OCI-LY7 (cell line): Measurements from ENCODE around the gene C1orf167. TPM values are rescaled to one million over a fixed set of nuclear protein-coding genes. Genes with fewer than 3 reads are reported as not detected.

Experiments
- BruUV-seq: library from RNA; stranded (reverse); fragments of 400-500 nt; replicated peaks from 2 replicates; lab custom pipeline; 2021; lab: Mats Ljungman, UMichigan
- CTCF ChIA-PET: fragments of 300-600 bp; sonication (Branson Sonifier 250); formaldehyde crosslinking; loops from one replicate; lab custom pipeline; 2022; ENCODE audit warnings: antibody characterized with exemption; ENCODE audit not compliant: unreplicated experiment; lab: Charles Lee
- POLR2A ChIA-PET: fragments of 300-600 bp; sonication (Branson Sonifier 250); formaldehyde crosslinking; loops from one replicate; lab custom pipeline; 2022; ENCODE audit warnings: antibody characterized with exemption; lab: Charles Lee
- DNase-seq: peaks from one replicate; pipeline ENCODE4 v3.0.0-alpha.2; 2015; ENCODE audit warnings: low spot score
- H2AFZ ChIP-seq: fragments of 200-600 bp; sonication (generic), shearing (Covaris generic); 2 replicates; pipeline ENCODE4 v1.6.1; 2014; ENCODE audit warnings: mild to moderate bottlenecking, antibody characterized with exemption, low read length, moderate library complexity
- H3K27ac ChIP-seq: fragments of 200-600 bp; sonication (generic); 2 replicates; pipeline ENCODE4 v1.5.1; 2014; ENCODE audit warnings: mixed run types, low read depth, mild to moderate bottlenecking, moderate library complexity, low read length, inconsistent platforms; ENCODE audit not compliant: poor library complexity, severe bottlenecking
- H3K36me3 ChIP-seq: fragments of 200-600 bp; sonication (generic); 2 replicates; pipeline ENCODE4 v1.6.1; 2014; ENCODE audit warnings: mild to moderate bottlenecking, antibody characterized with exemption, low read length, moderate library complexity, mixed read lengths; ENCODE audit not compliant: insufficient read depth
- H3K4me1 ChIP-seq: fragments of 200-600 bp; sonication (generic); 2 replicates; pipeline ENCODE4 v1.5.1; 2014; ENCODE audit warnings: mild to moderate bottlenecking, low read length; ENCODE audit not compliant: insufficient read depth, poor library complexity, severe bottlenecking
- H3K4me2 ChIP-seq: fragments of 200-600 bp; sonication (generic); 2 replicates; pipeline ENCODE4 v1.6.1; 2014; ENCODE audit warnings: mild to moderate bottlenecking, low read length
- H3K4me3 ChIP-seq: fragments of 200-600 bp; sonication (generic); 2 replicates; pipeline ENCODE4 v1.5.1; 2014; ENCODE audit warnings: mild to moderate bottlenecking, low read depth, low read length; ENCODE audit not compliant: poor library complexity, severe bottlenecking
- H3K79me2 ChIP-seq: fragments of 200-600 bp; sonication (generic); 2 replicates; pipeline ENCODE4 v1.6.1; 2016; ENCODE audit warnings: low read depth, mild to moderate bottlenecking, low read length, moderate library complexity, mixed read lengths; ENCODE audit not compliant: insufficient read depth
- H3K9me2 ChIP-seq: fragments of 200-600 bp; sonication (generic); 2 replicates; pipeline ENCODE4 v1.6.1; 2016; ENCODE audit warnings: mild to moderate bottlenecking, low read length, mixed read lengths; ENCODE audit not compliant: insufficient read depth
- H3K9me3 ChIP-seq: fragments of 200-600 bp; sonication (generic); 2 replicates; pipeline ENCODE4 v1.6.1; 2014; ENCODE audit warnings: mild to moderate bottlenecking, mixed run types, low read length, mixed read lengths
- H4K20me1 ChIP-seq: fragments of 200-600 bp; sonication (generic); 2 replicates; pipeline ENCODE4 v1.6.1; 2014; ENCODE audit warnings: mild to moderate bottlenecking, antibody characterized with exemption, low read length, moderate library complexity, mixed read lengths; ENCODE audit not compliant: insufficient read depth
- EZH2phosphoT487 ChIP-seq: fragments of 200-600 bp; sonication (generic); IDR thresholded peaks from 2 replicates; pipeline ENCODE4 v1.6.1; 2018; ENCODE audit warnings: low read depth, borderline replicate concordance, mild to moderate bottlenecking, mixed run types, antibody characterized with exemption, low read length, moderate library complexity, mixed read lengths
- intact Hi-C: fragments of 100-400 bp; cut with micrococcal nuclease; formaldehyde crosslinking; loops from one replicate; pipeline ENCODE4 v1.10.0; 2022; ENCODE audit not compliant: unreplicated experiment
- total RNA-seq, 2 experiments: library from RNA; depleted of rRNA in 1 of 2; stranded (reverse); fragments of >200 nt in 1 of 2; shearing (Covaris generic) in 1 of 2; gene quantifications; 2 replicates each; pipeline ENCODE4 v1.2.3, GENCODE V29; 2014 to 2022
- TF ChIP-seq, protein P1 (sequence below): fragments of 200-600 bp; sonication (generic); conservative IDR thresholded peaks from 2 replicates; pipeline ENCODE4 v1.5.1; 2014; ENCODE audit warnings: mild to moderate bottlenecking, antibody characterized with exemption, low read length, moderate library complexity, mixed read lengths

The C1orf167 gene
- total RNA-seq, 2 experiments from 2014 or later = 1.7 to 4.2 TPM

DNA sequence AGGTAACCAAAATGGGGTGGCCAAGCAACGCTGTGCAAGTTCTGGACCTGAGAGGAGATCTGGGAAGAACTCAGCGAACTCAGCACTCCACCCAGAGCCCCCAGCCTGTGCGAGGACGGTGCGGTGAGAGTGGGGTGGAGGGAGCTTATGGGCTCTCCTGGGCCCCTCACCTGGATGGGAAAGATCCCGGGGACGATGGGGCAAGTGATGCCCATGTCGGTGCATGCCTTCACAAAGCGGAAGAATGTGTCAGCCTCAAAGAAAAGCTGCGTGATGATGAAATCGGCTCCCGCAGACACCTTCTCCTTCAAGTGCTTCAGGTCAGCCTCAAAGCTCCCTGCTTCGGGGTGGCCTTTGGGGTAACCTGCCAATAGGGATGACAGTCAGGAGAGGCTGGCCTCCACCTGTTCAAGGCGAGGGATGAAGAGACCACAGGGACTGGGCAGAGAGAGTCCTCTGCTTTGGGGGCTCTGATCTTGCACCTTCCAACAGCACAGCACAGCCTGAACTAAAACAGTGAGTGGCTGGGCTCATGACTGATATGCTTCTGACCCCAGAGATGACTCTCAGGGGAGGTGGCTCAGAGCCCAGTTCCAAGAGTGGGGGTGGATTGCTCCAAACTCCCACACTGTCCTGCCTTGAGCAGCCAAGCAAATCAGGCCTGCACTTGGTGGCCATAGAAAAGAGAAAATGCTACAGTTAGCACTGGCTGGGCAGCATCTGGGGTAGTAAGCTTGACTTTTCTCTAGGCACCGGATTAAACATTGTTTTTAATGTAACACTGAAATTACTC, 34.2 kb downstream of the C1orf167 start:
- CTCF ChIA-PET = interaction anchor here (0.6 kb wide), 1 partner anchor 78 kb away, joined by 4 read pairs; no protein-coding TSS in a partner anchor
- H3K4me2 ChIP-seq = no peak overlapping the region
- H3K9me3 ChIP-seq = no peaks in the 10 kb centered on the region
- H3K27ac ChIP-seq = no peak overlapping the region
- H2AFZ ChIP-seq = no peak overlapping the region
- no peaks in the 10 kb centered on the region for H3K4me1 ChIP-seq
- POLR2A ChIA-PET = interaction anchor here (0.7 to 1.1 kb wide), 2 partner anchors 16 to 24 kb away, joined by 3 read pairs; no protein-coding TSS in a partner anchor
- H3K79me2 ChIP-seq = no peaks in the 10 kb centered on the region
- TF ChIP-seq, protein P1, sequence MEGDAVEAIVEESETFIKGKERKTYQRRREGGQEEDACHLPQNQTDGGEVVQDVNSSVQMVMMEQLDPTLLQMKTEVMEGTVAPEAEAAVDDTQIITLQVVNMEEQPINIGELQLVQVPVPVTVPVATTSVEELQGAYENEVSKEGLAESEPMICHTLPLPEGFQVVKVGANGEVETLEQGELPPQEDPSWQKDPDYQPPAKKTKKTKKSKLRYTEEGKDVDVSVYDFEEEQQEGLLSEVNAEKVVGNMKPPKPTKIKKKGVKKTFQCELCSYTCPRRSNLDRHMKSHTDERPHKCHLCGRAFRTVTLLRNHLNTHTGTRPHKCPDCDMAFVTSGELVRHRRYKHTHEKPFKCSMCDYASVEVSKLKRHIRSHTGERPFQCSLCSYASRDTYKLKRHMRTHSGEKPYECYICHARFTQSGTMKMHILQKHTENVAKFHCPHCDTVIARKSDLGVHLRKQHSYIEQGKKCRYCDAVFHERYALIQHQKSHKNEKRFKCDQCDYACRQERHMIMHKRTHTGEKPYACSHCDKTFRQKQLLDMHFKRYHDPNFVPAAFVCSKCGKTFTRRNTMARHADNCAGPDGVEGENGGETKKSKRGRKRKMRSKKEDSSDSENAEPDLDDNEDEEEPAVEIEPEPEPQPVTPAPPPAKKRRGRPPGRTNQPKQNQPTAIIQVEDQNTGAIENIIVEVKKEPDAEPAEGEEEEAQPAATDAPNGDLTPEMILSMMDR = no peak
- TF ChIP-seq EZH2phosphoT487 = no peak
- intact Hi-C loops = no loop called here
- BruUV-seq = no TSS peak
- peaks cover 71% of the 10 kb centered on the region for H3K36me3 ChIP-seq
- no peak for DNase-seq
- no peaks in the 10 kb centered on the region for H4K20me1 ChIP-seq
- H3K4me3 ChIP-seq = no peak overlapping the region
- no peaks in the 10 kb centered on the region for H3K9me2 ChIP-seq

DNA sequence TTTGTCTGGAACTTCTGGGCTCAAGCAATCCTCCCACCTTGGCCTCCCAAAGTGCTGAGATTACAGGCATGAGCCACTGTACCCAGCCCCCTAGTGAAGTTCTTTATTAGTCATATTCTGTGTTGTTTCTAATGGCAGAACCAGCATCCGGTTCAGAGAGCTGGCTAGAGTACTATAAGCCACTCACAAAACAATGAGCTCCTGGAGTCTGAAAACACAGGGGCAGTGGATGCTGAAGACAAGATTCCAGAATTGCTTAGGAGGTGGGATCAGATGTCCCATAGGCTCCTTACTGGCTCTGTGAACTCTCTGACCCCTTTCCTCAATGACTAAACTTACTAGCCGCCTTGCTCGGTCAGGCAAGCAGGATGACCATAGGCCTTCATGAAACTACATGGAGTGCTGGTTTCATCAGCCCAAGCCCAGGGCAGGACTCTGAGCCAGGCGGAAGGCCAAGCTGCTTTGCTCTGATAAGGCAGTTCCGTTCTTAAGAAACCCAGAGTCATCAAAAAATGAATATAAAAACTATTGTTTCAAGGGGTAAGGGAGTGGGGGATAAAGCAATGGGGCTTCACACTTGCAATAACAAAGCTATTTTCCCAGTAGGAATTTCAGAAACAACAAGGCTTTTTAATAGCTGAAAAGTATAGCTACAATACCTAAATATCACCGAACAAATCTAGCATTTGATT, 35.7 kb downstream of the C1orf167 start:
- H3K79me2 ChIP-seq = peaks cover 8% of the 10 kb centered on the region; the same call in 1 of the 2 replicates
- H3K36me3 ChIP-seq = peaks cover 78% of the 10 kb centered on the region
- no peak overlapping the region for H3K27ac ChIP-seq
- CTCF ChIA-PET = no interaction called here
- BruUV-seq = no TSS peak
- H3K4me2 ChIP-seq = no peak overlapping the region
- no peaks in the 10 kb centered on the region for H3K9me2 ChIP-seq
- TF ChIP-seq, protein P1 = no peak
- no peak for TF ChIP-seq EZH2phosphoT487
- intact Hi-C loops = no loop called here
- no peak overlapping the region for H3K4me3 ChIP-seq
- no peak overlapping the region for H2AFZ ChIP-seq
- H3K4me1 ChIP-seq = peaks cover 8% of the 10 kb centered on the region
- no peak for DNase-seq
- no peaks in the 10 kb centered on the region for H3K9me3 ChIP-seq
- H4K20me1 ChIP-seq = no peaks in the 10 kb centered on the region
- POLR2A ChIA-PET = interaction anchor here (0.6 to 1.3 kb wide), 2 partner anchors 12 to 37 kb away, joined by 3 to 4 read pairs; no protein-coding TSS in a partner anchor
